ENCODE results near the gene MOB4. TPM values are rescaled to one million over a fixed set of nuclear protein-coding genes. Genes with fewer than 3 reads are reported as not detected.

MOB4 gene
- total RNA-seq, 1 donor, result 37.1 TPM

DNA sequence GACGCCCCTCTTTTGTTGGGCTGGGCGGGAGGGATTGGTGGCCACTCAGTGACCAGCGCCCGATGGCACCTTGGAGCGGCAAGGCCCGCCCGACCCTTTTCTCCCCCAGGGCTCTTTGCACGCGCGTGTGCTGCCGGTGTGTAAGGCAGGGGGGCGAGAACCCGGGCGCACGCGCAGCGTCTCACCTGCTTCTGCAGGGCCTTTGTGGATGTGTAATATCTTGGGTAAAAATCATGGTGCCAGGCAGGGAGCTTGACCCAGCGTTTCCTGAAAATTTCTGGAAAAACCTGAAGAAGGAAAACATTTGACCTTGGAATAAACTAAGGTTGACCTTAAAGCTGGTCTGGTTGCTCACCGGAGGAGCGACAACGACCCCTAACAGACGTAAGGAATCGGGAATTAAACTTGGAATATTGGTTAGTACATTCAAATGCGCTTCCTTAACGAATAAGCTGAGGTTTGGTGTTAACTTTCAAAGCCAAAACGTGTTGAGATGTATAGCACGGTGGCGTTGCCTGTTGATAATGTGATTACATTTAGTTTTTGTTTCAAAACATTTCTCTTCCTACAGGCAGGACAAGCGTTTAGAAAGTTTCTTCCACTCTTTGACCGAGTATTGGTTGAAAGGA is 15.2 kb upstream of the MOB4 start:
- H3K4me3 ChIP-seq (ENCODE audit: low read depth, low read length), result peak overlapping the region; percentile 90
- DNase-seq (ENCODE audit: low read depth), result peak; percentile 19

DNA sequence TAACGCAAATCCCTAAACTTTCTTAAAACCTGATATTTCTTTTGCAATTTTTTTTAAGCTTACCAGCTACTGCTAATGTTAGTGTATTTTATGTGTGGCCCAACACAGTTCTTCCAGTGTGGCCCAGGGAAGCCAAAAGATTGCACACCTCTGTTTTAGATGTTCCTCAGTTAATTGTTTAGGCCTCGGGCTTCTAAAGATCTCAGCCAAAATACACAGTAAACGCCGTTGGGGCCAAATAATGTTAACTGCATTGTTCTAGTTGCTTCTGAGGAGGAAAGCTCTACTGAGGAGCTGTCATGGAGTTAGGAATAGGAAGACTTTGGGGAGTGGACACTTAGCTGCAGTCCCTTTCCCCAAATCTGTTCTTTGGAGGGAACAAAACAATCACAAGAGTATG is 13.7 kb upstream of the MOB4 start:
- TF ChIP-seq, protein P1, sequence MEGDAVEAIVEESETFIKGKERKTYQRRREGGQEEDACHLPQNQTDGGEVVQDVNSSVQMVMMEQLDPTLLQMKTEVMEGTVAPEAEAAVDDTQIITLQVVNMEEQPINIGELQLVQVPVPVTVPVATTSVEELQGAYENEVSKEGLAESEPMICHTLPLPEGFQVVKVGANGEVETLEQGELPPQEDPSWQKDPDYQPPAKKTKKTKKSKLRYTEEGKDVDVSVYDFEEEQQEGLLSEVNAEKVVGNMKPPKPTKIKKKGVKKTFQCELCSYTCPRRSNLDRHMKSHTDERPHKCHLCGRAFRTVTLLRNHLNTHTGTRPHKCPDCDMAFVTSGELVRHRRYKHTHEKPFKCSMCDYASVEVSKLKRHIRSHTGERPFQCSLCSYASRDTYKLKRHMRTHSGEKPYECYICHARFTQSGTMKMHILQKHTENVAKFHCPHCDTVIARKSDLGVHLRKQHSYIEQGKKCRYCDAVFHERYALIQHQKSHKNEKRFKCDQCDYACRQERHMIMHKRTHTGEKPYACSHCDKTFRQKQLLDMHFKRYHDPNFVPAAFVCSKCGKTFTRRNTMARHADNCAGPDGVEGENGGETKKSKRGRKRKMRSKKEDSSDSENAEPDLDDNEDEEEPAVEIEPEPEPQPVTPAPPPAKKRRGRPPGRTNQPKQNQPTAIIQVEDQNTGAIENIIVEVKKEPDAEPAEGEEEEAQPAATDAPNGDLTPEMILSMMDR (IDR thresholded peaks at IDR 0.05; ENCODE audit: insufficient read depth, low read length), result no peak
- DNase-seq (ENCODE audit: low read depth), result no peak
- H3K4me3 ChIP-seq (ENCODE audit: low read depth, low read length), result peak overlapping the region; percentile 90

More for the DNA sequence above, 15.2 kb upstream of the MOB4 start:
- TF ChIP-seq, protein P1 (IDR thresholded peaks at IDR 0.05; ENCODE audit: insufficient read depth, low read length), result no peak

DNA sequence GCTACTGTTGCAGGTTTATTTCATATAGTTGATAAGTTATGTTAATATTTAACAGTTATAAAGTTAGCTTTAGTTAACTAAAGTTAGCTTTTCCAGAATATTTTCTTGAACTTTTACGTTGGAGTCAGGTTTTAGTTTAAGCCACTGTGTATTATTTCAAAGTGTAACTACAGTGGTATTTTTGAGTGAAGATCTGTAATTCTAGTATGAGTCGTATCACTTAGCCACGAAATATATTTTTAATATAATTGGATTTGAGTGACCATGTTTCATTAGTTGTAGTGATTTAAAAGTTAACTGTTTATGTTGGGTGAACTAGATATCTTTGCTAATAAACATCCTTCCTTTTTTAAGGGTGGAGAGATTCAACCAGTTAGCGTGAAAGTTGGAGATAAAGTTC is 13.2 kb upstream of the MOB4 start:
- no peak for DNase-seq (ENCODE audit: low read depth)
- H3K4me3 ChIP-seq (ENCODE audit: low read depth, low read length), result no peak overlapping the region
- TF ChIP-seq, protein P1 (IDR thresholded peaks at IDR 0.05; ENCODE audit: insufficient read depth, low read length), result no peak

DNA sequence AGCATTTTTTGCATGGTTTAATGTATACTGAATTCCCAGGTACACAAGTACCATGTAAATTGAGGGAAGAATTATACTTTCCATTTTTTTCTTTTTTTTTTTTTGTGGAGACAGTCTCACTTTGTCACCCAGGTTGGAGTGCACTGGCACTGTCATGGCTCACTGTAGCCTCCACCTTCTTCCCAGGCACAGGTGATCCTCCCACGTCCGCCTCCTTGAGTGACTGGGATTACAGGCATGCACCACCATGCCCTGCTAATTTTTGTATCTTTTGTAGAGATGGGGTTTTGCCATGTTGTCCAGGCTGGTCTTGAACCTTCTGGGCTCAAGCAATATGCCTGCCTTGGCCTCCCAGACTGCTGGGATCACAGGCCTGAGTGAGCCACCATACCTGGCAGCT is 11.9 kb upstream of the MOB4 start:
- TF ChIP-seq, protein P1 (IDR thresholded peaks at IDR 0.05; ENCODE audit: insufficient read depth, low read length), result no peak
- H3K4me3 ChIP-seq (ENCODE audit: low read depth, low read length), result no peak overlapping the region
- DNase-seq (ENCODE audit: low read depth), result no peak

DNA sequence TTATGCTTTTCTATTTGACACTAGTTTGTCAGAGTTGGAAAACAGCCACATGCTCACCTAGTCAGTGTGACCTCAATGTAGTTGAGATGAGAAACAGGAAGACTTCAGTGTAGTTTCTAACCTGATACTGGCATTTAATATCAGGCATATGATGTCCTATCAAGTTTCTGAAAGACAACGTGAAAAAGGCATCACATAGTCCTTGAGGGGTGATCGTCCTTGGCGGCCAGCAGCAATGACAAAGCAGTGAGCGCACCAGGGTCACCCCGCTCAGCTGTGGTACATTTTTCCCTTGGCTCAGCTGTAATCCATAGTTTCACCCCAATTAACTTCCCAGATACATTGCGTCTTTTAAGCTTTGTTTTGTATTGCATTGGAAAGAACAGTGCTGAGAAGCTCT is 11.4 kb upstream of the MOB4 start:
- DNase-seq (ENCODE audit: low read depth), result no peak
- TF ChIP-seq, protein P1 (IDR thresholded peaks at IDR 0.05; ENCODE audit: insufficient read depth, low read length), result no peak
- no peak overlapping the region for H3K4me3 ChIP-seq (ENCODE audit: low read depth, low read length)

DNA sequence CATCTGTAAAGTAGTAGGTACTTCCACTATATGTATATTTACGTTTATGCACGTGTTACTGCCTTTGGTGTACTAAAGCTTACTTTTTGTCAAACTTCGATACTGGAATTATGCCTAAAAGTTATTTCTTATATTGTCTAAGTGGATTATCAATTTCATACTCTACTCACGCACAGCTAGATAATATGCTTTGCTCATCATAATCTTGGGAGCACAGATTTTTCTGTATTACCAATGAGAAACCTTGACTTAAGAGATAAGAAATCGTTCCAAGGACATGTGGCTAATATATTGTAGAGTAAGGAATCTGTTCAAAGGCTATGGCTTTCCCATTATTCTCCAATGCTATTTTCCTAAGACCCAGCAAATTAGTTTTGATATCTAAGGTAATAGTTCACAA is 9.2 kb upstream of the MOB4 start:
- TF ChIP-seq, protein P1 (IDR thresholded peaks at IDR 0.05; ENCODE audit: insufficient read depth, low read length), result no peak
- DNase-seq (ENCODE audit: low read depth), result no peak
- H3K4me3 ChIP-seq (ENCODE audit: low read depth, low read length), result no peak overlapping the region

DNA sequence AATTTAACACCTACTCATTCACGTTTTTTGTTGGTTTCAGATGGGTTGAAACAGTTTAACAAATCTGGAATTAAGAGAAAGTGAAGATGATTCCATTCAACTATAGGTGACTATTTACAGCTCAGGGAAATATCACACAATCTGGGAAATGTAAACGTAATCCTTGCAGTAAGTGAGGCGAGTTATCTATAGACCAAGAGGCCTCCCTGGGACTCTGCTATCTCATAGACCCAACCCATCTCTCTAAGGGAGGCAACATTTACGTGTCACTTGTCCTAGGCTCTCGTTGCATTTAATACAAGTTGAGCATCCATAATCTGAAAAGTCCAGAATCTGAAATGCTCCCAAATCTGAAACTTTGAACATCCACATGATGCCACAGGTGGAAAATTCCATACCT is 2.0 kb upstream of the MOB4 start:
- no peak for DNase-seq (ENCODE audit: low read depth)
- TF ChIP-seq, protein P1 (IDR thresholded peaks at IDR 0.05; ENCODE audit: insufficient read depth, low read length), result no peak

More for the DNA sequence above, 2.0 kb upstream of the MOB4 start:
- H3K4me3 ChIP-seq (ENCODE audit: low read depth, low read length), result no peak overlapping the region

Data from fibroblast of the aortic adventitia (primary cell).